Smooth muscle cell (in vitro differentiated cells): ENCODE results near the gene CERK. TPM values are rescaled to one million over a fixed set of nuclear protein-coding genes. Genes with fewer than 3 reads are reported as not detected.
"Not testable (repeated sequence)": the region's sequence is repeated elsewhere in the genome, so short reads cannot be mapped to it uniquely, and the experiment has no call there.

Experiments
- DNase-seq: peaks from one replicate; lab custom pipeline; 2025; ENCODE audit not compliant: unreplicated experiment; lab: John Stamatoyannopoulos, UW
- H2AFZ ChIP-seq: fragments of 200-600 bp; sonication (generic); 2 replicates; pipeline ENCODE4 v1.6.0; 2016; ENCODE audit warnings: antibody characterized with exemption, low read depth, mild to moderate bottlenecking
- H3F3A ChIP-seq: fragments of 200-600 bp; sonication (generic); 2 replicates; pipeline ENCODE4 v1.6.0; 2017; ENCODE audit warnings: antibody characterized with exemption, low read depth
- H3K27ac ChIP-seq: fragments of 200-600 bp; sonication (generic); 2 replicates; pipeline ENCODE4 v1.5.1; 2016; ENCODE audit warnings: low read depth, mild to moderate bottlenecking
- H3K27me3 ChIP-seq: fragments of 200-600 bp; sonication (generic); 2 replicates; pipeline ENCODE4 v1.6.1; 2016; ENCODE audit warnings: low read depth, mild to moderate bottlenecking
- H3K36me3 ChIP-seq: fragments of 200-600 bp; sonication (generic); 2 replicates; pipeline ENCODE4 v1.5.1; 2016; ENCODE audit warnings: low read depth
- H3K4me1 ChIP-seq: fragments of 200-600 bp; sonication (generic); 2 replicates; pipeline ENCODE4 v1.5.1; 2016; ENCODE audit warnings: low read depth
- H3K4me2 ChIP-seq: fragments of 200-600 bp; sonication (generic); 2 replicates; pipeline ENCODE4 v1.6.0; 2016; ENCODE audit warnings: mild to moderate bottlenecking
- H3K4me3 ChIP-seq: fragments of 200-600 bp; sonication (generic); 2 replicates; pipeline ENCODE4 v1.5.1; 2016; ENCODE audit warnings: mild to moderate bottlenecking
- H3K79me2 ChIP-seq: fragments of 200-600 bp; sonication (generic); 2 replicates; pipeline ENCODE4 v1.6.0; 2016; ENCODE audit warnings: low read depth, mild to moderate bottlenecking
- H3K9ac ChIP-seq: fragments of 200-600 bp; sonication (generic); 2 replicates; pipeline ENCODE4 v1.6.0; 2016; ENCODE audit warnings: low read depth
- H3K9me3 ChIP-seq: fragments of 200-600 bp; sonication (generic); replicated peaks from 2 replicates; pipeline ENCODE4 v1.5.1; 2016; ENCODE audit warnings: low read depth
- H4K20me1 ChIP-seq: fragments of 200-600 bp; sonication (generic); 2 replicates; pipeline ENCODE4 v1.6.0; 2016; ENCODE audit warnings: low read depth
- CTCF ChIP-seq: fragments of 200-600 bp; sonication (generic); IDR thresholded peaks from 2 replicates; pipeline ENCODE4 v1.5.1; 2017; ENCODE audit warnings: borderline replicate concordance, mild to moderate bottlenecking, antibody characterized with exemption; ENCODE audit not compliant: insufficient read depth, poor library complexity, severe bottlenecking
- WGBS: methylation state at CpG from one replicate; pipeline ENCODE4 v1.1.7; 2016; ENCODE audit warnings: low lambda C conversion rate; 5-methylcytosine and 5-hydroxymethylcytosine counted together
- polyA plus RNA-seq: library from polyadenylated mRNA; unstranded; fragments of >200 nt; fragmentation: Nextera tagmentation; extraction: Ambion mirVana; gene quantifications from 2 replicates; pipeline ENCODE4 v1.2.1, GENCODE V29; 2016
- total RNA-seq: library from RNA; depleted of rRNA; stranded (reverse); fragments of >200 nt; gene quantifications from 2 replicates; pipeline ENCODE4 v1.2.3, GENCODE V29; 2014

The CERK gene
- total and polyA plus RNA-seq, 2 experiments from 2014 or later, result 25.4 to 25.6 TPM

- 91% methylated on average over 12 of the region's 12 CpGs for WGBS
- Histone ChIP-seq H2AFZ (no peak overlapping the region), H3K36me3 (no peaks in the 10 kb centered on the region), H3K4me3 (no peak overlapping the region), H3K9ac (no peak overlapping the region), H3K27ac (no peak overlapping the region), H4K20me1 (peaks cover 75% of the 10 kb centered on the region), H3K4me2 (no peak overlapping the region), H3K9me3 (no peaks in the 10 kb centered on the region), H3K27me3 (no peaks in the 10 kb centered on the region), H3K79me2 (peaks cover 81% of the 10 kb centered on the region), H3F3A (no peaks in the 10 kb centered on the region), H3K4me1 (peaks cover 19% of the 10 kb centered on the region)
- no peak for DNase-seq
- no peak for TF ChIP-seq CTCF
Measured at GRCh38 chr22:46734830-46735453, 3.1 kb downstream of the CERK start.

GRCh38 chr22:46734213-46734722 lies 3.8 kb downstream of the CERK start:
- H3K36me3 ChIP-seq, DNase-seq, H3K4me3 ChIP-seq, H2AFZ ChIP-seq, H3F3A ChIP-seq, H3K4me2 ChIP-seq, H3K27ac ChIP-seq, H3K9ac ChIP-seq, H3K27me3 ChIP-seq, H3K9me3 ChIP-seq: not testable (repeated sequence)
- peaks cover 19% of the 10 kb centered on the region for H3K4me1 ChIP-seq
- H4K20me1 ChIP-seq, result peaks cover 82% of the 10 kb centered on the region
- H3K79me2 ChIP-seq, result peaks cover 85% of the 10 kb centered on the region
- 93% methylated on average over 12 of the region's 12 CpGs for WGBS

GRCh38 chr22:46732513-46732912 lies 5.5 kb downstream of the CERK start:
- Histone ChIP-seq H3K79me2 (peaks cover 90% of the 10 kb centered on the region), H3K9me3 (no peaks in the 10 kb centered on the region), H3K4me3 (no peak overlapping the region), H3F3A (no peaks in the 10 kb centered on the region), H3K4me2 (no peak overlapping the region), H3K27me3 (no peaks in the 10 kb centered on the region), H3K9ac (no peak overlapping the region), H3K4me1 (peaks cover 19% of the 10 kb centered on the region), H2AFZ (no peak overlapping the region), H4K20me1 (peaks cover 98% of the 10 kb centered on the region), H3K27ac (no peak overlapping the region), H3K36me3 (no peaks in the 10 kb centered on the region)
- WGBS, result 95% methylated on average over 7 of the region's 7 CpGs
- no peak for DNase-seq
- TF ChIP-seq CTCF, result no peak

- H3K4me3 ChIP-seq, result no peak overlapping the region
- H3F3A ChIP-seq, result no peaks in the 10 kb centered on the region
- H3K27ac ChIP-seq, result no peak overlapping the region
- TF ChIP-seq CTCF, result no peak
- WGBS, result 92% methylated on average over 14 of the region's 14 CpGs
- no peak overlapping the region for H2AFZ ChIP-seq
- H4K20me1 ChIP-seq, result peaks cover 98% of the 10 kb centered on the region
- H3K27me3 ChIP-seq, result no peaks in the 10 kb centered on the region
- no peak overlapping the region for H3K9ac ChIP-seq
- peaks cover 88% of the 10 kb centered on the region for H3K79me2 ChIP-seq
- H3K4me1 ChIP-seq, result peaks cover 16% of the 10 kb centered on the region
- no peaks in the 10 kb centered on the region for H3K36me3 ChIP-seq
- H3K9me3 ChIP-seq, result no peaks in the 10 kb centered on the region
- no peak for DNase-seq
- no peak overlapping the region for H3K4me2 ChIP-seq
Measured at GRCh38 chr22:46732041-46732379, 6.0 kb downstream of the CERK start.
